Panc1 (cell line): ENCODE data around the gene CDCP1. TPM values are rescaled to one million over a fixed set of nuclear protein-coding genes. Genes with fewer than 3 reads are reported as not detected.
"Not testable (repeated sequence)": the region's sequence is repeated elsewhere in the genome, so short reads cannot be mapped to it uniquely, and the experiment has no call there.

Source experiments
- ATAC-seq: fragments of 200-7000 bp; cut with Tn5 transposase; 2 replicates; pipeline ENCODE4 v1.9.1; 2020; ENCODE audit warnings: mild to moderate bottlenecking, moderate library complexity
- BruUV-seq: library from RNA; stranded (reverse); fragments of 400-500 nt; replicated peaks from 2 replicates; lab custom pipeline; 2021; lab: Mats Ljungman, UMichigan
- CTCF ChIA-PET: fragments of 300-600 bp; sonication (Branson Sonifier 250); formaldehyde crosslinking; loops from one replicate; lab custom pipeline; 2022; ENCODE audit warnings: antibody characterized with exemption; lab: Charles Lee
- POLR2A ChIA-PET: fragments of 300-600 bp; sonication (Branson Sonifier 250); formaldehyde crosslinking; loops from one replicate; lab custom pipeline; 2022; ENCODE audit warnings: antibody characterized with exemption; lab: Charles Lee
- DNase-seq: peaks from one replicate; pipeline ENCODE4 v3.0.0-alpha.2; 2010; ENCODE audit warnings: low read depth, low spot score
- H3K27ac ChIP-seq: 2 replicates; pipeline ENCODE4 v1.5.1; 2011; ENCODE audit warnings: mild to moderate bottlenecking, low read length, inconsistent platforms
- H3K27me3 ChIP-seq: fragments of 200-500 bp; sonication (Bioruptor generic); 2 replicates; pipeline ENCODE4 v1.6.0; 2014; ENCODE audit warnings: low read length, inconsistent platforms; ENCODE audit not compliant: control insufficient read depth, insufficient read depth
- H3K36me3 ChIP-seq: fragments of 200-500 bp; sonication (Bioruptor generic); 2 replicates; pipeline ENCODE4 v1.5.1; 2014; ENCODE audit warnings: inconsistent platforms, mild to moderate bottlenecking, low read length, moderate library complexity; ENCODE audit not compliant: control insufficient read depth, insufficient read depth
- H3K4me1 ChIP-seq: 2 replicates; pipeline ENCODE4 v1.5.1; 2011; ENCODE audit warnings: inconsistent platforms, mild to moderate bottlenecking, low read length, moderate library complexity; ENCODE audit not compliant: control insufficient read depth, insufficient read depth
- H3K4me3 ChIP-seq, 2 experiments: 2 replicates each; pipeline ENCODE4 v1.5.1; 2011 to 2012; ENCODE audit warnings: low read depth in 2 of 2, low read length in 2 of 2, mild to moderate bottlenecking in 2 of 2, inconsistent platforms in 1 of 2, moderate library complexity in 1 of 2
- H3K9me3 ChIP-seq: fragments of 200-500 bp; sonication (Bioruptor generic); 2 replicates; pipeline ENCODE4 v1.5.1; 2014; ENCODE audit warnings: low read depth, mild to moderate bottlenecking, inconsistent platforms, low read length, moderate library complexity; ENCODE audit not compliant: control insufficient read depth, insufficient read depth
- POLR2AphosphoS5 ChIP-seq: IDR thresholded peaks from 2 replicates; pipeline ENCODE4 v1.6.1; 2012; ENCODE audit warnings: mild to moderate bottlenecking, low read depth, low read length, moderate library complexity
- SIN3A ChIP-seq: IDR thresholded peaks from 2 replicates; pipeline ENCODE4 v1.6.1; 2012; ENCODE audit warnings: low read depth, mild to moderate bottlenecking, low read length, moderate library complexity, borderline replicate concordance; ENCODE audit not compliant: insufficient read depth
- TCF7L2 ChIP-seq: IDR thresholded peaks from 2 replicates; pipeline ENCODE4 v1.6.1; 2011; ENCODE audit warnings: mild to moderate bottlenecking, low read depth, low read length, inconsistent platforms
- in situ Hi-C: cut with HindIII; loops from 2 replicates; pipeline ENCODE4 v1.10.0; 2016; ENCODE audit warnings: low sequenced_read_pairs, low pct_unique_long_range_greater_than_20kb
- intact Hi-C: fragments of 100-400 bp; cut with micrococcal nuclease; formaldehyde crosslinking; loops from one replicate; pipeline ENCODE4 v1.10.0; 2022; ENCODE audit not compliant: unreplicated experiment
- total RNA-seq: library from RNA; stranded (reverse); gene quantifications from one replicate; pipeline ENCODE4 v1.2.1, GENCODE V29; 2021; ENCODE audit not compliant: unreplicated experiment
- TF ChIP-seq, protein P1 (sequence below), 2 experiments: IDR thresholded peaks; 2 replicates each; pipeline ENCODE4 v1.6.1; 2011 to 2012; ENCODE audit warnings: low read depth in 2 of 2, control low read depth in 1 of 2, low read length in 1 of 2, mild to moderate bottlenecking in 1 of 2, moderate library complexity in 1 of 2; ENCODE audit not compliant: insufficient read depth in 1 of 2
- TF ChIP-seq, protein P2 (sequence below): fragments of 450-650 bp; IDR thresholded peaks from 2 replicates; pipeline ENCODE4 v1.5.1; 2017; ENCODE audit warnings: mild to moderate bottlenecking

Gene CDCP1
- total RNA-seq, 1 experiment from 2014 or later, result 47.8 TPM

DNA sequence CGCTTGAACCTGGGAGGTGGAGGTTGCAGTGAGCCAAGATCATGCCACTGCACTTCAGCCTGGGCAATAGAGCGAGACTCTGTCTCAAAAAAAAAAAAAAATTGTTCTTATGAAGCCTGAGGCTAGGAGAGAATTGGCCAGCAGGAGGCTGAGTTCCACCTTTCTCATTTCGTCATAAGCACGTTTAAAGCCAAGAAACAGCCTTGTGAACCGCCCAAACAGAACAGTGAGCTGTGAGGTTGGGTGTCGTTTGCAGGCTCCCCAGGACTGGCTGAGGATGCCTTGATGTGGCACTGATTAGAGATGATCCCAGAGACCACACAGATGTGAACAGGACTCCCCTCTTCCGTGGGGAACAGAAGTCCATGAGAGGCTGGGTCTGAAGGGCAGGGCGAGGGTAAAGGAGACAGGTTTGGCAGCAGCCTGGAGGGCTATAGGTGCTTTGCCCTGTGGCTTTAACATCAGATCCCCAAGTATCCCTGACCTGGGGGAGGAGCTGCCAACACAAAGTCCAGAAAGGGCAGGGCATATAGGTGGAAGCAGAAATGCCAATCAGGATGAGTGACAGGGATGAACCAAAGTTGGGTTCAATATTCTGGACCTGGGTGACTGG is 67.2 kb downstream of the CDCP1 start:
- no TSS peak for BruUV-seq
- intact Hi-C loops (no loop called here), in situ Hi-C loops (no loop called here)
- Histone ChIP-seq H3K4me3 (no peak overlapping the region), H3K4me1 (no peaks in the 10 kb centered on the region), H3K36me3 (no peaks in the 10 kb centered on the region), H3K27me3 (no peaks in the 10 kb centered on the region), H3K9me3 (no peaks in the 10 kb centered on the region), H3K27ac (no peak overlapping the region)
- ChIA-PET POLR2A (no interaction called here), CTCF (no interaction called here)
- no peak for DNase-seq
- TF ChIP-seq, protein P1, sequence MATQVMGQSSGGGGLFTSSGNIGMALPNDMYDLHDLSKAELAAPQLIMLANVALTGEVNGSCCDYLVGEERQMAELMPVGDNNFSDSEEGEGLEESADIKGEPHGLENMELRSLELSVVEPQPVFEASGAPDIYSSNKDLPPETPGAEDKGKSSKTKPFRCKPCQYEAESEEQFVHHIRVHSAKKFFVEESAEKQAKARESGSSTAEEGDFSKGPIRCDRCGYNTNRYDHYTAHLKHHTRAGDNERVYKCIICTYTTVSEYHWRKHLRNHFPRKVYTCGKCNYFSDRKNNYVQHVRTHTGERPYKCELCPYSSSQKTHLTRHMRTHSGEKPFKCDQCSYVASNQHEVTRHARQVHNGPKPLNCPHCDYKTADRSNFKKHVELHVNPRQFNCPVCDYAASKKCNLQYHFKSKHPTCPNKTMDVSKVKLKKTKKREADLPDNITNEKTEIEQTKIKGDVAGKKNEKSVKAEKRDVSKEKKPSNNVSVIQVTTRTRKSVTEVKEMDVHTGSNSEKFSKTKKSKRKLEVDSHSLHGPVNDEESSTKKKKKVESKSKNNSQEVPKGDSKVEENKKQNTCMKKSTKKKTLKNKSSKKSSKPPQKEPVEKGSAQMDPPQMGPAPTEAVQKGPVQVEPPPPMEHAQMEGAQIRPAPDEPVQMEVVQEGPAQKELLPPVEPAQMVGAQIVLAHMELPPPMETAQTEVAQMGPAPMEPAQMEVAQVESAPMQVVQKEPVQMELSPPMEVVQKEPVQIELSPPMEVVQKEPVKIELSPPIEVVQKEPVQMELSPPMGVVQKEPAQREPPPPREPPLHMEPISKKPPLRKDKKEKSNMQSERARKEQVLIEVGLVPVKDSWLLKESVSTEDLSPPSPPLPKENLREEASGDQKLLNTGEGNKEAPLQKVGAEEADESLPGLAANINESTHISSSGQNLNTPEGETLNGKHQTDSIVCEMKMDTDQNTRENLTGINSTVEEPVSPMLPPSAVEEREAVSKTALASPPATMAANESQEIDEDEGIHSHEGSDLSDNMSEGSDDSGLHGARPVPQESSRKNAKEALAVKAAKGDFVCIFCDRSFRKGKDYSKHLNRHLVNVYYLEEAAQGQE (IDR thresholded peaks at IDR 0.05; ENCODE audit: insufficient read depth in 1 of 2, low read depth in 2 of 2, low read length in 1 of 2), result no peak
- no peak for TF ChIP-seq TCF7L2
- TF ChIP-seq, protein P2, sequence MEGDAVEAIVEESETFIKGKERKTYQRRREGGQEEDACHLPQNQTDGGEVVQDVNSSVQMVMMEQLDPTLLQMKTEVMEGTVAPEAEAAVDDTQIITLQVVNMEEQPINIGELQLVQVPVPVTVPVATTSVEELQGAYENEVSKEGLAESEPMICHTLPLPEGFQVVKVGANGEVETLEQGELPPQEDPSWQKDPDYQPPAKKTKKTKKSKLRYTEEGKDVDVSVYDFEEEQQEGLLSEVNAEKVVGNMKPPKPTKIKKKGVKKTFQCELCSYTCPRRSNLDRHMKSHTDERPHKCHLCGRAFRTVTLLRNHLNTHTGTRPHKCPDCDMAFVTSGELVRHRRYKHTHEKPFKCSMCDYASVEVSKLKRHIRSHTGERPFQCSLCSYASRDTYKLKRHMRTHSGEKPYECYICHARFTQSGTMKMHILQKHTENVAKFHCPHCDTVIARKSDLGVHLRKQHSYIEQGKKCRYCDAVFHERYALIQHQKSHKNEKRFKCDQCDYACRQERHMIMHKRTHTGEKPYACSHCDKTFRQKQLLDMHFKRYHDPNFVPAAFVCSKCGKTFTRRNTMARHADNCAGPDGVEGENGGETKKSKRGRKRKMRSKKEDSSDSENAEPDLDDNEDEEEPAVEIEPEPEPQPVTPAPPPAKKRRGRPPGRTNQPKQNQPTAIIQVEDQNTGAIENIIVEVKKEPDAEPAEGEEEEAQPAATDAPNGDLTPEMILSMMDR, result no peak
- no peak for TF ChIP-seq POLR2AphosphoS5
- no peak for TF ChIP-seq SIN3A
- no peak for ATAC-seq

DNA sequence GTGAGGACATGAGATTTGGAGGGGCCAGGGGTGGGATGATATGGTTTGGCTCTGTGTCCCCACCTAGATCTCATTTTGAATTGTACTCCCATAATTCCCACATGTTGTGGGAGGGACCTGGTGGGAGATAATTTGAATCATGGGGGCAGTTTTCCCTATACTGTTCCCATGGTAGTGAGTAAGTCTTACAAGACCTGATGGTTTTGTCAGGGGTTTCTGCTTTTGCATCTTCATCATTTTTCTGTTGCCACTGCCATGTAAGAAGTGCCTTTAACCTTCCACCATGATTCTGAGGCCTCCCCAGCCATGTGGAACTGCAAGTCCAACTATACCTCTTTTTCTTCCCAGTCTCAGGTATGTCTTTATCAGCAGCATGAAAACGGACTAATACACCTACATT is 67.9 kb downstream of the CDCP1 start:
- H3K4me1 ChIP-seq, ATAC-seq, intact Hi-C loops, H3K27me3 ChIP-seq, BruUV-seq, DNase-seq, H3K36me3 ChIP-seq, H3K27ac ChIP-seq, H3K9me3 ChIP-seq, H3K4me3 ChIP-seq, in situ Hi-C loops, POLR2A ChIA-PET, CTCF ChIA-PET: not testable (repeated sequence)

DNA sequence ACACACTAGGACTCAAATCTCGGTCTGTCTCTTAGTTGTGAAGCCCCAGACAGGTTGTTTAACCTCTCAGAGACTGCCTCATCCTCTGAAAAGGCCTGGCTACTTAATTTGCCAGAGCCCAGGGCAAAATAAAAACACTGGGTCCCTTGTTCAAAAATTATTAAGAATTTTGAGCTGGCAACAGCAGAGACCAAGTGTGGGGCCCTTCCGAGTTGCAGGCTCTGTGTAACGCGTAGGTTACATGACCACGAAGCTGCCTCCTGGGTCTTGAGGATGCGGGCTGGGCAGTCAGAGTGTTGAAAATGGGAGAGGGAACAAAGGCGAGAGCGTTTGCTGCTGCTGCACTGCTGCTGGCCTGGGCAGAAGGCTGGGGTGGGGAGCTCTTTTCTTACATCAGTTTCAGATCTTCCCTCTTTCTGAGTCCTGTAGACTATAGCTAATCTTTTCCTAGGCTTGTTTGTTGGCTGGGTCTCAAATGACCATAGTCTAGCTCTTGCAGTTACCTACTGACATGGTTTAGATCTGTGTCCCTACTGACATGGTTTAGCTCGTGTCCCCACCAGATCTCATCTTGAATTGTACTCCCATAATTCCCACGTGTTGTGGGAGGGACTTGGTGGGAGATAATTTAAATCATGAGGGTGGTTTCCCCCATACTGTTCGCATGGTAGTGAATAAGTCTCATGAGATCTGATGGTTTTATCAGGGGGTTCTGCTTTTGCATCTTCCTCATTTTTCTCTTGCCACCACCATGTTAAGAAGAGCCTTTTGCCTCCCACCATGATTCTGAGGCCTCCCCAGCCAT is 70.2 kb downstream of the CDCP1 start:
- BruUV-seq, result no TSS peak

More for the DNA sequence above, 70.2 kb downstream of the CDCP1 start:
- Histone ChIP-seq H3K4me1 (no peaks in the 10 kb centered on the region), H3K4me3 (no peak overlapping the region), H3K9me3 (no peaks in the 10 kb centered on the region), H3K27me3 (no peaks in the 10 kb centered on the region), H3K27ac (no peak overlapping the region), H3K36me3 (no peaks in the 10 kb centered on the region)
- POLR2A ChIA-PET, result no interaction called here
- in situ Hi-C loops (no loop called here), intact Hi-C loops (no loop called here)
- no peak for TF ChIP-seq POLR2AphosphoS5
- TF ChIP-seq TCF7L2, result no peak
- no peak for TF ChIP-seq SIN3A
- TF ChIP-seq, protein P1 (IDR thresholded peaks at IDR 0.05; ENCODE audit: insufficient read depth in 1 of 2, low read depth in 2 of 2, low read length in 1 of 2), result no peak
- TF ChIP-seq, protein P2, result no peak
- ATAC-seq (no peak), DNase-seq (no peak)
- CTCF ChIA-PET, result no interaction called here
